HepG2 (cell line): Measurements from ENCODE around the gene BAIAP2L1. TPM values are rescaled to one million over a fixed set of nuclear protein-coding genes. Genes with fewer than 3 reads are reported as not detected.

Experiments used
- ADNP ChIP-seq: sonication (generic); formaldehyde crosslinking; IDR thresholded peaks from 2 replicates; pipeline ENCODE4 v1.4.0; 2020; ENCODE audit warnings: missing genetic modification reagents
- ATM ChIP-seq: fragments of 450-650 bp; IDR thresholded peaks from 2 replicates; pipeline ENCODE4 v1.7.1; 2017; ENCODE audit warnings: mild to moderate bottlenecking, borderline replicate concordance
- CREB3 ChIP-seq: sonication (generic); formaldehyde crosslinking; IDR thresholded peaks from 2 replicates; pipeline ENCODE4 v1.5.0; 2020; ENCODE audit warnings: missing genetic modification reagents
- IKZF4 ChIP-seq: sonication (generic); formaldehyde crosslinking; IDR thresholded peaks from 2 replicates; pipeline ENCODE4 v1.5.1; 2020; ENCODE audit warnings: borderline replicate concordance, mild to moderate bottlenecking, low read depth, missing genetic modification reagents; ENCODE audit errors: not compliant biosample characterization
- IRF2 ChIP-seq: IDR thresholded peaks from 2 replicates; pipeline ENCODE4 v1.6.1; 2018; ENCODE audit warnings: missing genetic modification reagents, missing compliant biosample characterization
- IRF9 ChIP-seq: sonication (generic); formaldehyde crosslinking; IDR thresholded peaks from 2 replicates; pipeline ENCODE4 v1.8.0; 2022; ENCODE audit warnings: missing genetic modification reagents, mild to moderate bottlenecking, borderline replicate concordance
- NCOA5 ChIP-seq: sonication (generic); formaldehyde crosslinking; IDR thresholded peaks from 2 replicates; pipeline ENCODE4 v1.4.0; 2020; ENCODE audit warnings: missing genetic modification reagents
- NFRKB ChIP-seq: fragments of 450-650 bp; IDR thresholded peaks from 2 replicates; pipeline ENCODE4 v1.6.1; 2017
- PAF1 ChIP-seq: IDR thresholded peaks from 2 replicates; pipeline ENCODE4 v1.6.1; 2016; ENCODE audit warnings: missing genetic modification reagents, missing compliant biosample characterization
- PAWR ChIP-seq: sonication (generic); formaldehyde crosslinking; IDR thresholded peaks from 2 replicates; pipeline ENCODE4 v1.4.0; 2020; ENCODE audit warnings: missing genetic modification reagents, mild to moderate bottlenecking, borderline replicate concordance
- RBAK ChIP-seq: sonication (generic); formaldehyde crosslinking; IDR thresholded peaks from 2 replicates; pipeline ENCODE4 v1.5.1; 2020; ENCODE audit warnings: mild to moderate bottlenecking, missing genetic modification reagents
- SMARCC2 ChIP-seq: fragments of 450-650 bp; IDR thresholded peaks from 2 replicates; pipeline ENCODE4 v1.6.1; 2017; ENCODE audit warnings: antibody characterized with exemption, mild to moderate bottlenecking
- TBP ChIP-seq: sonication (generic); formaldehyde crosslinking; IDR thresholded peaks from 2 replicates; pipeline ENCODE4 v1.5.0; 2020; ENCODE audit warnings: missing genetic modification reagents
- TOPORS ChIP-seq: sonication (generic); formaldehyde crosslinking; IDR thresholded peaks from 2 replicates; pipeline ENCODE4 v1.8.0; 2023; ENCODE audit warnings: mild to moderate bottlenecking, missing genetic modification reagents
- ZNF468 ChIP-seq: sonication (generic); formaldehyde crosslinking; IDR thresholded peaks from 2 replicates; pipeline ENCODE4 v1.8.0; 2022; ENCODE audit warnings: mild to moderate bottlenecking, moderate library complexity, missing genetic modification reagents
- ZNF564 ChIP-seq: sonication (generic); formaldehyde crosslinking; IDR thresholded peaks from 2 replicates; pipeline ENCODE4 v1.8.1; 2023; ENCODE audit warnings: mild to moderate bottlenecking, missing genetic modification reagents
- ZNF614 ChIP-seq: IDR thresholded peaks from 2 replicates; pipeline ENCODE4 v1.6.1; 2018; ENCODE audit warnings: missing biosample characterization, missing genetic modification reagents, inconsistent platforms, borderline replicate concordance
- ZNF747 ChIP-seq: sonication (generic); formaldehyde crosslinking; IDR thresholded peaks from 2 replicates; pipeline ENCODE4 v1.8.1; 2023; ENCODE audit warnings: missing genetic modification reagents, mild to moderate bottlenecking, borderline replicate concordance
- ZNF841 ChIP-seq: sonication (generic); formaldehyde crosslinking; IDR thresholded peaks from 2 replicates; pipeline ENCODE4 v1.8.1; 2023; ENCODE audit warnings: missing genetic modification reagents, borderline replicate concordance
- polyA plus RNA-seq, 8 experiments: library from polyadenylated mRNA; depleted of rRNA in 3 of 8; stranded (reverse) in 7 of 8; unstranded in 1 of 8; fragments of >200 nt; fragmentation: Illumina TruSeq in 4 of 8; extraction: Trizol in 4 of 8; gene quantifications; 2 replicates each; pipeline versions ENCODE4 v1.2.1 to v1.2.3, GENCODE V29; 2011 to 2016; ENCODE audit warnings: low read depth in 4 of 8, missing spikeins in 1 of 8, mixed read lengths in 1 of 8; ENCODE audit not compliant: insufficient read depth in 1 of 8
- total RNA-seq, 5 experiments: library from RNA; depleted of rRNA; stranded (reverse); fragments of >200 nt; fragmentation: Illumina TruSeq; extraction: Trizol; gene quantifications; 2 replicates each; pipeline ENCODE4 v1.2.3, GENCODE V29; 2016; ENCODE audit warnings: low read depth in 1 of 5
- TF ChIP-seq, protein P1 (sequence below): conservative IDR thresholded peaks from 2 replicates; pipeline ENCODE4 v1.6.1; 2018; ENCODE audit warnings: missing genetic modification reagents
- TF ChIP-seq, protein P2 (sequence below): sonication (generic); formaldehyde crosslinking; IDR thresholded peaks from 2 replicates; pipeline ENCODE4 v1.5.0; 2020; ENCODE audit warnings: mild to moderate bottlenecking, missing genetic modification reagents
- TF ChIP-seq, protein P3 (sequence below): sonication (generic); formaldehyde crosslinking; IDR thresholded peaks from 2 replicates; pipeline ENCODE4 v1.4.0; 2020; ENCODE audit warnings: missing genetic modification reagents, borderline replicate concordance

The BAIAP2L1 gene
- total and polyA plus RNA-seq, 2 of the 13 experiments (the other 11 are each of a cell fraction or from before 2014, with no cell fraction given) = 13.0 to 21.5 TPM

- TF ChIP-seq ADNP (no peak), IRF2 (peak; percentile 89), NFRKB (no peak), CREB3 (CRISPR knock-in tag) (no peak), NCOA5 (CRISPR knock-in tag) (no peak), RBAK (CRISPR knock-in tag) (no peak), PAF1 (CRISPR knock-in tag) (no peak), ZNF841 (CRISPR knock-in tag) (no peak), SMARCC2 (no peak), ZNF564 (CRISPR knock-in tag) (no peak; the same call in 1 of the 2 replicates), TOPORS (CRISPR knock-in tag) (no peak), IRF9 (CRISPR knock-in tag) (no peak), IKZF4 (CRISPR knock-in tag) (no peak), ZNF468 (CRISPR knock-in tag) (no peak), ZNF747 (CRISPR knock-in tag) (no peak), ZNF614 (CRISPR knock-in tag) (peak; percentile 70; the same call in 1 of the 2 replicates), TBP (CRISPR knock-in tag) (no peak), PAWR (CRISPR knock-in tag) (no peak), ATM (no peak)
- TF ChIP-seq, protein P1, sequence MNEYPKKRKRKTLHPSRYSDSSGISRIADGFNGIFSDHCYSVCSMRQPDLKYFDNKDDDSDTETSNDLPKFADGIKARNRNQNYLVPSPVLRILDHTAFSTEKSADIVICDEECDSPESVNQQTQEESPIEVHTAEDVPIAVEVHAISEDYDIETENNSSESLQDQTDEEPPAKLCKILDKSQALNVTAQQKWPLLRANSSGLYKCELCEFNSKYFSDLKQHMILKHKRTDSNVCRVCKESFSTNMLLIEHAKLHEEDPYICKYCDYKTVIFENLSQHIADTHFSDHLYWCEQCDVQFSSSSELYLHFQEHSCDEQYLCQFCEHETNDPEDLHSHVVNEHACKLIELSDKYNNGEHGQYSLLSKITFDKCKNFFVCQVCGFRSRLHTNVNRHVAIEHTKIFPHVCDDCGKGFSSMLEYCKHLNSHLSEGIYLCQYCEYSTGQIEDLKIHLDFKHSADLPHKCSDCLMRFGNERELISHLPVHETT = no peak
- TF ChIP-seq, protein P2, sequence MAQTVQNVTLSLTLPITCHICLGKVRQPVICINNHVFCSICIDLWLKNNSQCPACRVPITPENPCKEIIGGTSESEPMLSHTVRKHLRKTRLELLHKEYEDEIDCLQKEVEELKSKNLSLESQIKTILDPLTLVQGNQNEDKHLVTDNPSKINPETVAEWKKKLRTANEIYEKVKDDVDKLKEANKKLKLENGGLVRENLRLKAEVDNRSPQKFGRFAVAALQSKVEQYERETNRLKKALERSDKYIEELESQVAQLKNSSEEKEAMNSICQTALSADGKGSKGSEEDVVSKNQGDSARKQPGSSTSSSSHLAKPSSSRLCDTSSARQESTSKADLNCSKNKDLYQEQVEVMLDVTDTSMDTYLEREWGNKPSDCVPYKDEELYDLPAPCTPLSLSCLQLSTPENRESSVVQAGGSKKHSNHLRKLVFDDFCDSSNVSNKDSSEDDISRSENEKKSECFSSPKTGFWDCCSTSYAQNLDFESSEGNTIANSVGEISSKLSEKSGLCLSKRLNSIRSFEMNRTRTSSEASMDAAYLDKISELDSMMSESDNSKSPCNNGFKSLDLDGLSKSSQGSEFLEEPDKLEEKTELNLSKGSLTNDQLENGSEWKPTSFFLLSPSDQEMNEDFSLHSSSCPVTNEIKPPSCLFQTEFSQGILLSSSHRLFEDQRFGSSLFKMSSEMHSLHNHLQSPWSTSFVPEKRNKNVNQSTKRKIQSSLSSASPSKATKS (CRISPR knock-in tag) = no peak
- TF ChIP-seq, protein P3, sequence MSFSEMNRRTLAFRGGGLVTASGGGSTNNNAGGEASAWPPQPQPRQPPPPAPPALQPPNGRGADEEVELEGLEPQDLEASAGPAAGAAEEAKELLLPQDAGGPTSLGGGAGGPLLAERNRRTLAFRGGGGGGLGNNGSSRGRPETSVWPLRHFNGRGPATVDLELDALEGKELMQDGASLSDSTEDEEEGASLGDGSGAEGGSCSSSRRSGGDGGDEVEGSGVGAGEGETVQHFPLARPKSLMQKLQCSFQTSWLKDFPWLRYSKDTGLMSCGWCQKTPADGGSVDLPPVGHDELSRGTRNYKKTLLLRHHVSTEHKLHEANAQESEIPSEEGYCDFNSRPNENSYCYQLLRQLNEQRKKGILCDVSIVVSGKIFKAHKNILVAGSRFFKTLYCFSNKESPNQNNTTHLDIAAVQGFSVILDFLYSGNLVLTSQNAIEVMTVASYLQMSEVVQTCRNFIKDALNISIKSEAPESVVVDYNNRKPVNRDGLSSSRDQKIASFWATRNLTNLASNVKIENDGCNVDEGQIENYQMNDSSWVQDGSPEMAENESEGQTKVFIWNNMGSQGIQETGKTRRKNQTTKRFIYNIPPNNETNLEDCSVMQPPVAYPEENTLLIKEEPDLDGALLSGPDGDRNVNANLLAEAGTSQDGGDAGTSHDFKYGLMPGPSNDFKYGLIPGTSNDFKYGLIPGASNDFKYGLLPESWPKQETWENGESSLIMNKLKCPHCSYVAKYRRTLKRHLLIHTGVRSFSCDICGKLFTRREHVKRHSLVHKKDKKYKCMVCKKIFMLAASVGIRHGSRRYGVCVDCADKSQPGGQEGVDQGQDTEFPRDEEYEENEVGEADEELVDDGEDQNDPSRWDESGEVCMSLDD (CRISPR knock-in tag) = no peak
These were observed 100.1 kb downstream of the BAIAP2L1 start (continued) for GRCh38 chr7:98300595-98301372.
